Fibroblast of pulmonary artery (primary cell): Measurements from ENCODE around the gene BZW1.
A peak's percentile ranks its signal among the peaks of the same experiment; 100 is the strongest.

Source experiments
- DNase-seq: peaks from one replicate; pipeline ENCODE4 v3.0.0-alpha.2; 2010; ENCODE audit warnings: low read depth
- H3K4me3 ChIP-seq: replicated peaks from 2 replicates; pipeline ENCODE4 v1.5.1; 2011; ENCODE audit warnings: low read depth, mild to moderate bottlenecking, control low read depth, low read length, moderate library complexity
- CTCF ChIP-seq: IDR thresholded peaks from 2 replicates; pipeline ENCODE4 v1.5.1; 2011; ENCODE audit warnings: mild to moderate bottlenecking, control low read depth, low read length, inconsistent platforms; ENCODE audit errors: missing control alignments

Gene BZW1

GRCh38 chr2:200788121-200788718 lies 23.5 kb upstream of the BZW1 start:
- no peak for TF ChIP-seq CTCF
- no peak overlapping the region for H3K4me3 ChIP-seq
- DNase-seq: peak; percentile 86

- H3K4me3 ChIP-seq: no peak overlapping the region
These were observed 21.5 kb upstream of the BZW1 start for GRCh38 chr2:200790185-200790584.

GRCh38 chr2:200791905-200792304 lies 19.8 kb upstream of the BZW1 start:
- DNase-seq: peak; percentile 36
- TF ChIP-seq CTCF: no peak
- no peak overlapping the region for H3K4me3 ChIP-seq

More at GRCh38 chr2:200790185-200790584, 21.5 kb upstream of the BZW1 start:
- TF ChIP-seq CTCF: no peak
- no peak for DNase-seq

GRCh38 chr2:200794143-200794542 lies 17.6 kb upstream of the BZW1 start:
- no peak for TF ChIP-seq CTCF
- no peak overlapping the region for H3K4me3 ChIP-seq
- DNase-seq: no peak

- no peak overlapping the region for H3K4me3 ChIP-seq
- TF ChIP-seq CTCF: no peak
- peak; percentile 46 for DNase-seq
These were observed 16.7 kb upstream of the BZW1 start for GRCh38 chr2:200795028-200795440.

- no peak for TF ChIP-seq CTCF
- H3K4me3 ChIP-seq: no peak overlapping the region
- DNase-seq: no peak
These were observed 15.1 kb upstream of the BZW1 start for GRCh38 chr2:200796561-200796960.

- no peak for TF ChIP-seq CTCF
- H3K4me3 ChIP-seq: no peak overlapping the region
- DNase-seq: peak; percentile 60
These were observed 14.4 kb upstream of the BZW1 start for GRCh38 chr2:200797242-200797770.
